ENCODE data around the gene ZNF653. TPM values are rescaled to one million over a fixed set of nuclear protein-coding genes. Genes with fewer than 3 reads are reported as not detected.
"Not testable (repeated sequence)": the region's sequence is repeated elsewhere in the genome, so short reads cannot be mapped to it uniquely, and the experiment has no call there.

ZNF653 gene
- total RNA-seq, 3 donors from 2014 or later (not counting 1 experiment from before 2014, with no cell fraction given) = 9.9 to 15.4 (median 10.8) TPM

DNA sequence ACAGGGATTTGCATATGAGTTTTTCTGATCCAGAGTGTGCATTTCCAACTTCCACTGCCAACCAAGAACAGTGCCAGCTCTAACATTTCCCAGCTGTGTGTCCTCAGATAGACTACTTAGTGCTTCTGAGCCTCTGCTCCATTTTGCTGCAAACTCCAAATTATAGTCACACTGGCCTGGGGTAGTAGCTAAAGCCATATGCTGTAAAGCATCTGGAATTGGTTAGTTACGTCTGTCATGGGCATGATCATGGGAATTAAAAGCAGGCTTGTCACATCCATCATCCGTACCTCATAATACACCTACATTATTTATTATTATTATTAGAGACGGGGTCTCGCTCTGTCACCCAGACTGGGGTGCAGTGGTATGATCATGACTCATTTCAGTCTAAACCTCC is 31.9 kb downstream of the ZNF653 start:
- H3K4me1 Mint-ChIP-seq = peaks cover 0 to under 1% of the 10 kb centered on the region in 2 donors
- intact Hi-C loops (cut with micrococcal nuclease) = no loop called here
- WGBS (ENCODE audit: insufficient coverage) = 71% methylated on average over 1 of the region's 4 CpGs
- Histone ChIP-seq H3K9me3 (ENCODE audit: control insufficient read depth, insufficient read depth, low read length) (no peaks in the 10 kb centered on the region), H3K27me3 (ENCODE audit: control insufficient read depth, insufficient read depth, low read length) (peaks cover under 1% of the 10 kb centered on the region), H3K4me3 (ENCODE audit: low read length) (no peak overlapping the region), H3K27ac (ENCODE audit: low read length) (no peak overlapping the region), H3K36me3 (ENCODE audit: control insufficient read depth, insufficient read depth, low read length) (no peaks in the 10 kb centered on the region), H3K4me1 (ENCODE audit: control insufficient read depth, insufficient read depth, low read length) (peaks cover 1% of the 10 kb centered on the region)
- H3K36me3 Mint-ChIP-seq = no peaks in the 10 kb centered on the region
- no peak for DNase-seq
- no peak overlapping the region for H3K27ac Mint-ChIP-seq
- no peak for ATAC-seq
- TF ChIP-seq, protein P1, sequence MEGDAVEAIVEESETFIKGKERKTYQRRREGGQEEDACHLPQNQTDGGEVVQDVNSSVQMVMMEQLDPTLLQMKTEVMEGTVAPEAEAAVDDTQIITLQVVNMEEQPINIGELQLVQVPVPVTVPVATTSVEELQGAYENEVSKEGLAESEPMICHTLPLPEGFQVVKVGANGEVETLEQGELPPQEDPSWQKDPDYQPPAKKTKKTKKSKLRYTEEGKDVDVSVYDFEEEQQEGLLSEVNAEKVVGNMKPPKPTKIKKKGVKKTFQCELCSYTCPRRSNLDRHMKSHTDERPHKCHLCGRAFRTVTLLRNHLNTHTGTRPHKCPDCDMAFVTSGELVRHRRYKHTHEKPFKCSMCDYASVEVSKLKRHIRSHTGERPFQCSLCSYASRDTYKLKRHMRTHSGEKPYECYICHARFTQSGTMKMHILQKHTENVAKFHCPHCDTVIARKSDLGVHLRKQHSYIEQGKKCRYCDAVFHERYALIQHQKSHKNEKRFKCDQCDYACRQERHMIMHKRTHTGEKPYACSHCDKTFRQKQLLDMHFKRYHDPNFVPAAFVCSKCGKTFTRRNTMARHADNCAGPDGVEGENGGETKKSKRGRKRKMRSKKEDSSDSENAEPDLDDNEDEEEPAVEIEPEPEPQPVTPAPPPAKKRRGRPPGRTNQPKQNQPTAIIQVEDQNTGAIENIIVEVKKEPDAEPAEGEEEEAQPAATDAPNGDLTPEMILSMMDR (IDR thresholded peaks at IDR 0.05) = no peak
- H3K27me3 Mint-ChIP-seq (ENCODE audit: low read depth in 2 of 2) = peaks cover 15 to 19% of the 10 kb centered on the region in 2 donors
- no peak overlapping the region for H3K4me3 Mint-ChIP-seq
- no peaks in the 10 kb centered on the region for H3K9me3 Mint-ChIP-seq

DNA sequence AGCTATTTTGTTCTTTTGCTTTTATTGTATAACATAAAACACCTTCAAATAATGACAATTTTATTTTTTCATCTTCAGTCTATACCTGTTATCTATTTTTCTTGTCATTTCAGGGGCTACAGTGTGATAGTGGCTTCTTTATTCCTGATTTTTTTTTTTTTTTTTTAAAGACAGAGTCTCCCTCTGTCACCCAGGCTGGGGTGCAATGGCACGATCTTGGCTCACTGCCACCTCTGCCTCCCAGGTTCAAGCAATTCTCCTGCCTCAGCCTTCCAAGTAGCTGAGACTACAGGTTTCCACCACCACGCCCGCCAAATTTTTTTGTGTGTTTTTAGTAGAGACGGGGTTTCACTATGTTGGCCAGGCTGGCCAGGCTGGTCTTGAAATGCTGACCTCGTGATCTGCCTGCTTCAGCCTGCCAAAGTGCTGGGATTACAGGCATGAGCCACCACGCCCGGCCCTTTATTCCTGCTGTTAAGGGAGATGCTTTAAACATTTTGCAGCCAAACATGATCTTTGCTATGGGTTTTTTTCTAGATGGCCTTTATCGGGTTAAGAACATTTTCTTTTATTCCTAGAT is 37.3 kb downstream of the ZNF653 start:
- intact Hi-C loops (cut with micrococcal nuclease); H3K27ac Mint-ChIP-seq; H3K4me1 ChIP-seq (ENCODE audit: control insufficient read depth, insufficient read depth, low read length); H3K27ac ChIP-seq (ENCODE audit: low read length); H3K36me3 Mint-ChIP-seq; H3K9me3 ChIP-seq (ENCODE audit: control insufficient read depth, insufficient read depth, low read length); ATAC-seq; H3K27me3 ChIP-seq (ENCODE audit: control insufficient read depth, insufficient read depth, low read length); H3K27me3 Mint-ChIP-seq (ENCODE audit: low read depth in 2 of 2); H3K36me3 ChIP-seq (ENCODE audit: control insufficient read depth, insufficient read depth, low read length); H3K4me1 Mint-ChIP-seq; H3K9me3 Mint-ChIP-seq; DNase-seq; H3K4me3 Mint-ChIP-seq; H3K4me3 ChIP-seq (ENCODE audit: low read length): not testable (repeated sequence)
- 84% methylated on average over 7 of the region's 8 CpGs for WGBS (ENCODE audit: insufficient coverage)

GRCh38 chr19:11465600-11465999 is 40.0 kb downstream of the ZNF653 start:
- Mint-ChIP-seq H3K4me3 (no peak overlapping the region), H3K4me1 (no peaks in the 10 kb centered on the region)

GRCh38 chr19:11464333-11465265 is 41.0 kb downstream of the ZNF653 start:
- Histone ChIP-seq H3K4me1 (ENCODE audit: control insufficient read depth, insufficient read depth, low read length) (no peaks in the 10 kb centered on the region), H3K27ac (ENCODE audit: low read length) (no peak overlapping the region), H3K36me3 (ENCODE audit: control insufficient read depth, insufficient read depth, low read length) (no peaks in the 10 kb centered on the region), H3K27me3 (ENCODE audit: control insufficient read depth, insufficient read depth, low read length) (peaks cover 3% of the 10 kb centered on the region), H3K4me3 (ENCODE audit: low read length) (no peak overlapping the region), H3K9me3 (ENCODE audit: control insufficient read depth, insufficient read depth, low read length) (no peaks in the 10 kb centered on the region)
- TF ChIP-seq, protein P1 (IDR thresholded peaks at IDR 0.05) = no peak
- Mint-ChIP-seq H3K27me3 (ENCODE audit: low read depth in 2 of 2) (peaks cover 0 to 5% of the 10 kb centered on the region in 2 donors), H3K36me3 (no peaks in the 10 kb centered on the region), H3K9me3 (no peaks in the 10 kb centered on the region), H3K4me1 (no peaks in the 10 kb centered on the region), H3K27ac (no peak overlapping the region), H3K4me3 (no peak overlapping the region)
- intact Hi-C loops (cut with micrococcal nuclease) = no loop called here
- DNase-seq (no peak), ATAC-seq (peak in 1 of 3 donors; percentile 32)
- WGBS (ENCODE audit: insufficient coverage) = 87% methylated on average over 11 of the region's 11 CpGs

More at GRCh38 chr19:11465600-11465999, 40.0 kb downstream of the ZNF653 start:
- no peak for ATAC-seq
- no peak overlapping the region for H3K27ac ChIP-seq (ENCODE audit: low read length)
- Mint-ChIP-seq H3K36me3 (no peaks in the 10 kb centered on the region), H3K27ac (no peak overlapping the region), H3K27me3 (ENCODE audit: low read depth in 2 of 2) (peaks cover 0 to 1% of the 10 kb centered on the region in 2 donors), H3K9me3 (no peaks in the 10 kb centered on the region)
- H3K4me1 ChIP-seq (ENCODE audit: control insufficient read depth, insufficient read depth, low read length) = no peaks in the 10 kb centered on the region
- H3K27me3 ChIP-seq (ENCODE audit: control insufficient read depth, insufficient read depth, low read length) = no peaks in the 10 kb centered on the region
- H3K4me3 ChIP-seq (ENCODE audit: low read length) = no peak overlapping the region
- no peaks in the 10 kb centered on the region for H3K36me3 ChIP-seq (ENCODE audit: control insufficient read depth, insufficient read depth, low read length)
- intact Hi-C loops (cut with micrococcal nuclease) = no loop called here
- no peaks in the 10 kb centered on the region for H3K9me3 ChIP-seq (ENCODE audit: control insufficient read depth, insufficient read depth, low read length)
- TF ChIP-seq, protein P1 (IDR thresholded peaks at IDR 0.05) = no peak
- 49% methylated on average over 8 of the region's 8 CpGs for WGBS (ENCODE audit: insufficient coverage)
- no peak for DNase-seq
